Spleen (tissue), 11 donors: ENCODE data around the gene FAAP100. TPM values are rescaled to one million over a fixed set of nuclear protein-coding genes. Genes with fewer than 3 reads are reported as not detected.

Source experiments
- DNase-seq: peaks from one replicate; pipeline ENCODE4 v3.0.0-alpha.2; 2020
- H3K27ac ChIP-seq, 8 donors: fragments of 200-600 bp; sonication (generic) in 7 of 8; 1 replicate in 4 of 8; 2 replicates in 4 of 8; pipeline versions ENCODE4 v1.5.0 to v1.8.0; 2016 to 2021; ENCODE audit warnings: inconsistent platforms in 4 of 8, mild to moderate bottlenecking in 4 of 8, moderate library complexity in 1 of 8
- H3K27me3 ChIP-seq, 7 donors: fragments of 200-600 bp; sonication (generic) in 6 of 7; replicated peaks in 1 of 7; 1 replicate in 4 of 7; 2 replicates in 3 of 7; pipeline versions ENCODE4 v1.5.0 to v1.8.0; 2016 to 2021; ENCODE audit warnings: inconsistent platforms in 3 of 7, mild to moderate bottlenecking in 1 of 7
- H3K36me3 ChIP-seq, 6 donors: fragments of 200-600 bp; sonication (generic) in 5 of 6; 1 replicate in 4 of 6; 2 replicates in 2 of 6; pipeline versions ENCODE4 v1.5.0 to v1.8.0; 2016 to 2021; ENCODE audit warnings: inconsistent platforms in 2 of 6
- H3K4me1 ChIP-seq, 6 donors: fragments of 200-600 bp; sonication (generic) in 5 of 6; 1 replicate in 3 of 6; 2 replicates in 3 of 6; pipeline versions ENCODE4 v1.5.0 to v1.8.0; 2016 to 2021; ENCODE audit warnings: inconsistent platforms in 3 of 6
- H3K4me3 ChIP-seq, 8 donors: fragments of 200-600 bp; sonication (generic) in 7 of 8; 1 replicate in 4 of 8; 2 replicates in 4 of 8; pipeline versions ENCODE4 v1.5.0 to v1.8.0; 2016 to 2021; ENCODE audit warnings: inconsistent platforms in 4 of 8, mild to moderate bottlenecking in 4 of 8, moderate library complexity in 2 of 8
- H3K9me3 ChIP-seq, 8 donors: fragments of 200-600 bp; sonication (generic) in 7 of 8; 1 replicate in 4 of 8; 2 replicates in 4 of 8; pipeline versions ENCODE4 v1.5.0 to v1.8.0; 2016 to 2021; ENCODE audit warnings: inconsistent platforms in 4 of 8
- CTCF ChIP-seq, 11 experiments: fragments of 200-600 bp in 7 of 11; fragments of 450-650 bp in 4 of 11; sonication (generic) in 4 of 11; IDR thresholded peaks in 8 of 11; conservative IDR thresholded peaks in 3 of 11; 1 replicate in 7 of 11; 2 replicates in 4 of 11; pipeline versions ENCODE4 v1.4.0 to v1.8.0; 2016 to 2021; ENCODE audit warnings: antibody characterized with exemption in 11 of 11, inconsistent platforms in 4 of 11, mild to moderate bottlenecking in 1 of 11
- POLR2A ChIP-seq, 3 donors: fragments of 450-650 bp; IDR thresholded peaks; one replicate each; pipeline ENCODE4 v1.5.1; 2017; ENCODE audit warnings: antibody characterized with exemption in 3 of 3, mild to moderate bottlenecking in 1 of 3
- POLR2AphosphoS5 ChIP-seq, 3 donors: sonication (generic); formaldehyde crosslinking; IDR thresholded peaks; one replicate each; pipeline ENCODE4 v1.5.1; 2017; ENCODE audit warnings: antibody characterized with exemption in 3 of 3
- WGBS, 5 donors: extraction: QIAGEN DNeasy Blood & Tissue Kit in 3 of 5; methylation state at CpG; one replicate each; pipeline versions ENCODE4 v1.1.5 to v1.1.7; 2013 to 2018; 5-methylcytosine and 5-hydroxymethylcytosine counted together
- intact Hi-C: fragments of 100-400 bp; cut with DNase I; formaldehyde crosslinking; loops from one replicate; pipeline ENCODE4 v1.15.0; 2023; ENCODE audit warnings: low total_unique reads
- polyA plus RNA-seq, 3 donors: library from polyadenylated mRNA; stranded (reverse); fragments of 200-250 nt; gene quantifications; one replicate each; pipeline ENCODE4 v1.2.1, GENCODE V29; 2013
- total RNA-seq, 7 donors: library from RNA; depleted of rRNA in 3 of 7; stranded (reverse); fragments of >200 nt in 3 of 7; fragmentation: NEBNext Ultra II Directional in 4 of 7; extraction: Animal tissue kit (Norgen Biotek cat#: 25700) in 4 of 7; gene quantifications; one replicate each; pipeline versions ENCODE4 v1.1.0 to v1.2.1, GENCODE V29; 2016 to 2021
- donor health status: healthy with polysubstance abuse.
- donor health status: DM: no; HTN: no; CAD: no; lungs with moderate emphysema.
- donor health status: DM: no; HTN: no; CAD: no.
- donor health status: Bipolar disorder and iron deficiency.
- donor health status: healthy.
- donor health status: DM: no; HTN: no; CAD: no.
- donor health status: DM: yes; HTN: yes; CAD: no.

FAAP100 gene
- total and polyA plus RNA-seq, 10 donors = 32.2 to 77.2 (median 50.9) TPM

DNA sequence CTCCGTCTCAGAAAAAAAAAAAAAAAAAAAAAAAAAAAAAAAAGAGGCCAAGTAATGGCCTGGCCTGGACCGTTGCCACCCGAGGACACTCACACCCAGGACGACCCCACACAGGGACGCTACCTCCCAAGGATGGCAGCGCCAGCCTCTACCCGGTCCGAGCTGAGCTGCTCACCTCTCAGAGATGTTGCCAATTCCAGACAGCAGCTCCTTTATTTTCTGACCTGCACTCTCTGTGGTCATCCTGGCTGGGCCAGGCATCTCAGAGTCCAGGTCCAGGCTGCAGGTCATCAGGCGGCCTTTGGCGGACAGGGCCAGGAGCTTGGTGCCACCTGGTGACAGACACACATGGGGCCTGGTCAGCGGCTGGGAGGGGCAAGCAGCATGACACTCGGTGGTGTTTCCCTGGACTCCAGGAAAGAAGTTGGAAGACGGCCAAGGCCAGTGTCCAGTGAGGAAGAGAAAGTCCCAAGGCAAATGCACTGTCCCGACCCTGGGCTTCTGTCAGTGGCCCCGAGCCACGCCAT lies 3.1 kb downstream of the FAAP100 start:
- DNase-seq = no peak
- Histone ChIP-seq H3K4me1 (peaks cover 19 to 58% (median 47%) of the 10 kb centered on the region in 6 donors), H3K9me3 (no peaks in the 10 kb centered on the region), H3K27ac (peak overlapping the region in 5 of 8 donors; percentile 56 to 94 (median 92)), H3K4me3 (peak overlapping the region in 1 of 8 donors; percentile 4), H3K27me3 (no peaks in the 10 kb centered on the region), H3K36me3 (peaks cover 4 to 68% (median 57%) of the 10 kb centered on the region in 6 donors)
- TF ChIP-seq POLR2AphosphoS5 (IDR thresholded peaks at IDR 0.05) (peak in 2 of 3 donors; percentile 49 to 63), CTCF (IDR thresholded peaks at IDR 0.05 in 8 of 11, conservative IDR thresholded peaks at IDR 0.05 in 3 of 11) (no peak)
- WGBS, 5 donors = 59 to 89% (median 85%) methylated on average over 15 to 16 of the region's 16 CpGs
- intact Hi-C loops = no loop called here

- H3K4me3 ChIP-seq = no peak overlapping the region
- H3K27ac ChIP-seq = no peak overlapping the region
- H3K4me1 ChIP-seq = peaks cover 11 to 44% (median 32%) of the 10 kb centered on the region in 6 donors
- no peak for TF ChIP-seq POLR2A (IDR thresholded peaks at IDR 0.05)
- no peak for TF ChIP-seq POLR2AphosphoS5 (IDR thresholded peaks at IDR 0.05)
- no peak for TF ChIP-seq CTCF (IDR thresholded peaks at IDR 0.05 in 8 of 11, conservative IDR thresholded peaks at IDR 0.05 in 3 of 11)
- H3K9me3 ChIP-seq = no peaks in the 10 kb centered on the region
- no peaks in the 10 kb centered on the region for H3K27me3 ChIP-seq
- no peak for DNase-seq
- peaks cover 4 to 83% (median 72%) of the 10 kb centered on the region in 6 donors for H3K36me3 ChIP-seq
- WGBS, 5 donors = 84 to 92% (median 88%) methylated on average over 13 to 14 of the region's 14 CpGs
- intact Hi-C loops = no loop called here
Observed at GRCh38 chr17:81547614-81547982, 4.6 kb downstream of the FAAP100 start.

GRCh38 chr17:81546906-81547613 lies 5.1 kb downstream of the FAAP100 start:
- 84 to 94% (median 90%) methylated on average over 12 to 36 of the region's 36 CpGs for WGBS, 5 donors
- no peak for DNase-seq
- no peaks in the 10 kb centered on the region for H3K27me3 ChIP-seq
- peaks cover 11 to 44% (median 32%) of the 10 kb centered on the region in 6 donors for H3K4me1 ChIP-seq
- no peak overlapping the region for H3K4me3 ChIP-seq
- TF ChIP-seq POLR2AphosphoS5 (IDR thresholded peaks at IDR 0.05) (peak in 1 of 3 donors; percentile 42), POLR2A (IDR thresholded peaks at IDR 0.05) (no peak)
- no peak overlapping the region for H3K27ac ChIP-seq
- intact Hi-C loops = no loop called here
- H3K36me3 ChIP-seq = peaks cover 4 to 89% (median 78%) of the 10 kb centered on the region in 6 donors
- H3K9me3 ChIP-seq = no peaks in the 10 kb centered on the region

DNA sequence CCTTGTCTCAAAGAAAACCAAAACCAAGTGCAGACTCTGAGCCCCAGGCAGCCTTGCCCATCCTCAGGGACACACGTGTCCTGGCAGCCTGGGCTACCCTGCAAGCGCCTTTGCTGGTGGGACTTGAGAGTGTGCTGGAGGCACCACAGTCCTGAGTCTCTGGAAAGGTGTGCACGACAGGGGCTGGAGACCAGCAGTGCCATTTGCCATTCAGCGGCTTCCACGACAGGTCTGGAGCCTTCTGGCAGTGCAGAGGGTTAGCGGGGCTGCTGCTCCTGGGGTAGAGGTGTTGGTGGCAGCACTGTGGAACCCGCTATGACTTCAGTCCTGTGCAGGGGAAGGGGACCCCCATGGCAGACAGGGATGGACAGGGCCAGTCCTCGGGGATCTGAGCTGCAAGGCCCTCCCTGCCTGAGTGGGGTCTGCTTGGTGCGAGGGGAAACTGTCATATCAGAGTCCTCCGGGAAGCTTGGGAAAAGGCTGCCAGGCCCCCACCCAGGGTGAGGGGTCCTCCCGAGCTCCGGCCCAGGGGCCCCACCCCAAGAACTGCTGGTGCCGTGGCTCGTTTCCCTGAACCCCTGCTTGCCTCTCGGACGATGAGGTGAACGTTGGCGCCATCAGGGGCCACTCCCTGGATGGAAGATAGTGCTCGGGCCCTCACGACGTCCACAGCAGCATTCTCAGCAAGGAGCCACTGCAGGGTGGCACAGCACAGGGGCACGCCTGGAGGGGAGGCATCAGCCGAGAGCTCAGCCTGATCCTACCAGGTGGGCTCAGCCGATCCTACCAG lies 6.8 kb downstream of the FAAP100 start:
- DNase-seq = no peak
- Histone ChIP-seq H3K4me1 (peaks cover 0 to 27% (median 17%) of the 10 kb centered on the region in 6 donors), H3K4me3 (no peak overlapping the region), H3K36me3 (peaks cover 4 to 98% (median 86%) of the 10 kb centered on the region in 6 donors), H3K9me3 (no peaks in the 10 kb centered on the region), H3K27me3 (no peaks in the 10 kb centered on the region), H3K27ac (no peak overlapping the region)
- peak in 1 of 3 donors; percentile 8 for TF ChIP-seq POLR2AphosphoS5 (IDR thresholded peaks at IDR 0.05)
- no peak for TF ChIP-seq CTCF (IDR thresholded peaks at IDR 0.05 in 8 of 11, conservative IDR thresholded peaks at IDR 0.05 in 3 of 11)
- TF ChIP-seq POLR2A (IDR thresholded peaks at IDR 0.05) = no peak
- intact Hi-C loops = no loop called here
- WGBS, 5 donors = 89 to 97% (median 92%) methylated on average over 11 to 24 of the region's 24 CpGs
